GM12878 (cell line): ENCODE data around the gene CACNA1H. TPM values are rescaled to one million over a fixed set of nuclear protein-coding genes. Genes with fewer than 3 reads are reported as not detected.

Experiments
- FOXK2 ChIP-seq: fragments of 450-650 bp; IDR thresholded peaks from 2 replicates; pipeline ENCODE4 v1.6.1; 2017; ENCODE audit warnings: mild to moderate bottlenecking, moderate library complexity
- GATAD2B ChIP-seq: fragments of 450-650 bp; conservative IDR thresholded peaks from 2 replicates; pipeline ENCODE4 v1.6.1; 2017; ENCODE audit warnings: low read depth, mild to moderate bottlenecking, moderate library complexity
- IKZF2 ChIP-seq, 2 experiments: fragments of 450-650 bp; IDR thresholded peaks; 2 replicates each; pipeline ENCODE4 v1.6.1; 2017; ENCODE audit warnings: mild to moderate bottlenecking in 2 of 2, moderate library complexity in 2 of 2
- JUND ChIP-seq: IDR thresholded peaks from 2 replicates; pipeline ENCODE4 v1.6.1; 2012; ENCODE audit warnings: low read depth, mild to moderate bottlenecking, low read length, improper control_type of control experiment, moderate library complexity
- NBN ChIP-seq: fragments of 450-650 bp; IDR thresholded peaks from 2 replicates; pipeline ENCODE4 v1.6.1; 2016
- RAD51 ChIP-seq: fragments of 450-650 bp; IDR thresholded peaks from 2 replicates; pipeline ENCODE4 v1.6.1; 2016; ENCODE audit warnings: moderate library complexity, mild to moderate bottlenecking, inconsistent platforms
- SP1 ChIP-seq: IDR thresholded peaks from one replicate; pipeline ENCODE4 v1.6.1; 2011; ENCODE audit warnings: low read depth, low read length
- TARDBP ChIP-seq: IDR thresholded peaks from 2 replicates; pipeline ENCODE4 v1.6.1; 2016; ENCODE audit warnings: borderline replicate concordance
- TCF12 ChIP-seq: IDR thresholded peaks from 2 replicates; pipeline ENCODE4 v1.6.1; 2011; ENCODE audit warnings: low read depth, mild to moderate bottlenecking, low read length
- ZNF217 ChIP-seq: fragments of 450-650 bp; IDR thresholded peaks from 2 replicates; pipeline ENCODE4 v1.6.1; 2017; ENCODE audit warnings: antibody characterized with exemption, mild to moderate bottlenecking
- ZNF622 ChIP-seq: fragments of 450-650 bp; IDR thresholded peaks from 2 replicates; pipeline ENCODE4 v1.6.1; 2017; ENCODE audit warnings: mild to moderate bottlenecking, inconsistent platforms
- polyA plus RNA-seq, 11 experiments: library from polyadenylated mRNA; depleted of rRNA in 4 of 11; unstranded in 6 of 11; stranded (reverse) in 5 of 11; fragments of >200 nt; fragmentation: Nextera tagmentation in 4 of 11; fragmentation: Illumina TruSeq in 1 of 11; extraction: Ambion mirVana in 4 of 11; extraction: Trizol in 1 of 11; gene quantifications; 1 replicate in 1 of 11; 2 replicates in 10 of 11; pipeline versions ENCODE4 v1.2.1 to v1.2.3, GENCODE V29; 2011 to 2016; ENCODE audit warnings: inconsistent platforms in 2 of 11, missing spikeins in 2 of 11, low read depth in 1 of 11
- total RNA-seq, 4 experiments: library from RNA; depleted of rRNA in 3 of 4; stranded (reverse); fragments of >200 nt in 3 of 4; fragmentation: Illumina TruSeq in 1 of 4; extraction: Trizol in 1 of 4; gene quantifications; 2 replicates each; pipeline versions ENCODE4 v1.2.1 to v1.2.3, GENCODE V29; 2013 to 2021
- TF ChIP-seq, protein P1 (sequence below): fragments of 450-650 bp; IDR thresholded peaks from 2 replicates; pipeline ENCODE4 v1.6.1; 2016; ENCODE audit warnings: mild to moderate bottlenecking
- TF ChIP-seq, protein P2 (sequence below): IDR thresholded peaks from 2 replicates; pipeline ENCODE4 v1.6.1; 2011; ENCODE audit warnings: borderline replicate concordance, low read depth, mild to moderate bottlenecking, moderate library complexity, mixed read lengths, low read length; ENCODE audit not compliant: insufficient read depth; ENCODE audit errors: extremely low read length
- TF ChIP-seq, protein P3 (sequence below): fragments of 150-350 bp; IDR thresholded peaks from 2 replicates; pipeline ENCODE4 v1.6.1; 2014; ENCODE audit warnings: mild to moderate bottlenecking, low read depth, low read length

The CACNA1H gene
- total and polyA plus RNA-seq, 10 of the 15 experiments (the other 5 are each of a cell fraction or from before 2014, with no cell fraction given) = 0.03 to 0.54 TPM; not detected in 8

- TF ChIP-seq NBN (no peak), ZNF622 (no peak), ZNF217 (no peak), IKZF2 (IDR thresholded peaks at IDR 0.05) (no peak), JUND (no peak), SP1 (no peak), GATAD2B (no peak), FOXK2 (no peak), TCF12 (no peak), TARDBP (no peak), RAD51 (no peak)
- TF ChIP-seq, protein P1, sequence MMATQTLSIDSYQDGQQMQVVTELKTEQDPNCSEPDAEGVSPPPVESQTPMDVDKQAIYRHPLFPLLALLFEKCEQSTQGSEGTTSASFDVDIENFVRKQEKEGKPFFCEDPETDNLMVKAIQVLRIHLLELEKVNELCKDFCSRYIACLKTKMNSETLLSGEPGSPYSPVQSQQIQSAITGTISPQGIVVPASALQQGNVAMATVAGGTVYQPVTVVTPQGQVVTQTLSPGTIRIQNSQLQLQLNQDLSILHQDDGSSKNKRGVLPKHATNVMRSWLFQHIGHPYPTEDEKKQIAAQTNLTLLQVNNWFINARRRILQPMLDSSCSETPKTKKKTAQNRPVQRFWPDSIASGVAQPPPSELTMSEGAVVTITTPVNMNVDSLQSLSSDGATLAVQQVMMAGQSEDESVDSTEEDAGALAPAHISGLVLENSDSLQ = no peak
- TF ChIP-seq, protein P2, sequence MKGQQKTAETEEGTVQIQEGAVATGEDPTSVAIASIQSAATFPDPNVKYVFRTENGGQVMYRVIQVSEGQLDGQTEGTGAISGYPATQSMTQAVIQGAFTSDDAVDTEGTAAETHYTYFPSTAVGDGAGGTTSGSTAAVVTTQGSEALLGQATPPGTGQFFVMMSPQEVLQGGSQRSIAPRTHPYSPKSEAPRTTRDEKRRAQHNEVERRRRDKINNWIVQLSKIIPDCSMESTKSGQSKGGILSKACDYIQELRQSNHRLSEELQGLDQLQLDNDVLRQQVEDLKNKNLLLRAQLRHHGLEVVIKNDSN = no peak
- TF ChIP-seq, protein P3, sequence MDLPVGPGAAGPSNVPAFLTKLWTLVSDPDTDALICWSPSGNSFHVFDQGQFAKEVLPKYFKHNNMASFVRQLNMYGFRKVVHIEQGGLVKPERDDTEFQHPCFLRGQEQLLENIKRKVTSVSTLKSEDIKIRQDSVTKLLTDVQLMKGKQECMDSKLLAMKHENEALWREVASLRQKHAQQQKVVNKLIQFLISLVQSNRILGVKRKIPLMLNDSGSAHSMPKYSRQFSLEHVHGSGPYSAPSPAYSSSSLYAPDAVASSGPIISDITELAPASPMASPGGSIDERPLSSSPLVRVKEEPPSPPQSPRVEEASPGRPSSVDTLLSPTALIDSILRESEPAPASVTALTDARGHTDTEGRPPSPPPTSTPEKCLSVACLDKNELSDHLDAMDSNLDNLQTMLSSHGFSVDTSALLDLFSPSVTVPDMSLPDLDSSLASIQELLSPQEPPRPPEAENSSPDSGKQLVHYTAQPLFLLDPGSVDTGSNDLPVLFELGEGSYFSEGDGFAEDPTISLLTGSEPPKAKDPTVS = no peak
These were observed 38.9 kb upstream of the CACNA1H start (continued) for GRCh38 chr16:1113889-1114526.
